HEK293 (cell line): Measurements from ENCODE around the gene UBE2C.

Source experiments
- GLI4 ChIP-seq: fragments of 450-650 bp; formaldehyde crosslinking; IDR thresholded peaks from 2 replicates; pipeline ENCODE4 v1.5.1; 2016; ENCODE audit warnings: missing biosample characterization, missing genetic modification characterization
- KLF8 ChIP-seq: fragments of 450-650 bp; formaldehyde crosslinking; IDR thresholded peaks from 2 replicates; pipeline ENCODE4 v1.5.1; 2016; ENCODE audit warnings: missing biosample characterization, missing genetic modification characterization
- WT1 ChIP-seq: fragments of 450-650 bp; formaldehyde crosslinking; IDR thresholded peaks from 2 replicates; pipeline ENCODE4 v1.5.1; 2016; ENCODE audit warnings: missing biosample characterization, missing genetic modification characterization
- YY1 ChIP-seq: fragments of 450-650 bp; formaldehyde crosslinking; IDR thresholded peaks from 2 replicates; pipeline ENCODE4 v1.5.1; 2018; ENCODE audit warnings: missing biosample characterization, missing genetic modification characterization
- ZNF132 ChIP-seq: fragments of 450-650 bp; formaldehyde crosslinking; IDR thresholded peaks from 2 replicates; pipeline ENCODE4 v1.5.1; 2017; ENCODE audit warnings: missing biosample characterization, missing genetic modification characterization, borderline replicate concordance
- ZNF140 ChIP-seq: fragments of 450-650 bp; formaldehyde crosslinking; IDR thresholded peaks from 2 replicates; pipeline ENCODE4 v1.5.1; 2016; ENCODE audit warnings: missing biosample characterization, missing genetic modification characterization
- ZNF24 ChIP-seq: fragments of 450-650 bp; formaldehyde crosslinking; IDR thresholded peaks from 2 replicates; pipeline ENCODE4 v1.5.1; 2016; ENCODE audit warnings: missing biosample characterization, missing genetic modification characterization
- ZNF274 ChIP-seq, 2 experiments: fragments of 200-500 bp in 1 of 2; fragments of 450-650 bp in 1 of 2; sonication (Bioruptor generic) in 1 of 2; formaldehyde crosslinking in 1 of 2; IDR thresholded peaks; 2 replicates each; pipeline versions ENCODE4 v1.5.1 to v1.6.1; 2014 to 2016; ENCODE audit warnings: borderline replicate concordance in 1 of 2, inconsistent platforms in 1 of 2, low read length in 1 of 2, missing biosample characterization in 1 of 2, missing genetic modification characterization in 1 of 2
- ZNF335 ChIP-seq: fragments of 450-650 bp; formaldehyde crosslinking; conservative IDR thresholded peaks from 2 replicates; pipeline ENCODE4 v1.5.1; 2016; ENCODE audit warnings: missing biosample characterization, missing genetic modification characterization
- ZNF473 ChIP-seq: fragments of 450-650 bp; formaldehyde crosslinking; IDR thresholded peaks from 2 replicates; pipeline ENCODE4 v1.5.1; 2017; ENCODE audit warnings: missing biosample characterization, missing genetic modification characterization
- ZNF48 ChIP-seq: fragments of 450-650 bp; formaldehyde crosslinking; IDR thresholded peaks from 2 replicates; pipeline ENCODE4 v1.5.1; 2016; ENCODE audit warnings: missing biosample characterization, missing genetic modification characterization
- ZNF510 ChIP-seq: fragments of 450-650 bp; formaldehyde crosslinking; IDR thresholded peaks from 2 replicates; pipeline ENCODE4 v1.5.1; 2018; ENCODE audit warnings: mild to moderate bottlenecking, missing genetic modification characterization, missing biosample characterization; ENCODE audit not compliant: insufficient replicate concordance
- ZNF571 ChIP-seq: fragments of 450-650 bp; formaldehyde crosslinking; IDR thresholded peaks from 2 replicates; pipeline ENCODE4 v1.5.0; 2017; ENCODE audit warnings: missing biosample characterization, missing genetic modification characterization
- ZNF658 ChIP-seq: fragments of 450-650 bp; formaldehyde crosslinking; IDR thresholded peaks from 2 replicates; pipeline ENCODE4; 2016; ENCODE audit warnings: missing biosample characterization, missing genetic modification characterization
- ZNF776 ChIP-seq: fragments of 450-650 bp; formaldehyde crosslinking; IDR thresholded peaks from 2 replicates; pipeline ENCODE4 v1.5.0; 2017; ENCODE audit warnings: missing biosample characterization, missing genetic modification characterization, borderline replicate concordance
- ZSCAN16 ChIP-seq: fragments of 450-650 bp; formaldehyde crosslinking; IDR thresholded peaks from 2 replicates; pipeline ENCODE4 v1.5.1; 2016; ENCODE audit warnings: missing biosample characterization, missing genetic modification characterization
- TF ChIP-seq, protein P1 (sequence below): fragments of 450-650 bp; formaldehyde crosslinking; conservative IDR thresholded peaks from 2 replicates; pipeline ENCODE4 v1.5.1; 2016; ENCODE audit warnings: low read depth, missing biosample characterization, missing genetic modification characterization
- TF ChIP-seq, protein P2 (sequence below): fragments of 450-650 bp; formaldehyde crosslinking; IDR thresholded peaks from 2 replicates; pipeline ENCODE4 v1.5.1; 2016; ENCODE audit warnings: missing biosample characterization, missing genetic modification characterization
- TF ChIP-seq, protein P3 (sequence below): fragments of 450-650 bp; formaldehyde crosslinking; IDR thresholded peaks from 2 replicates; pipeline ENCODE4 v1.5.1; 2016; ENCODE audit warnings: missing biosample characterization, missing genetic modification characterization
- TF ChIP-seq, protein P4 (sequence below): fragments of 450-650 bp; formaldehyde crosslinking; IDR thresholded peaks from 2 replicates; pipeline ENCODE4 v1.5.1; 2017; ENCODE audit warnings: missing biosample characterization, missing genetic modification characterization
- TF ChIP-seq, protein P5 (sequence below): fragments of 450-650 bp; formaldehyde crosslinking; IDR thresholded peaks from 2 replicates; pipeline ENCODE4 v1.5.1; 2016; ENCODE audit warnings: missing biosample characterization, missing genetic modification characterization
- TF ChIP-seq, protein P6 (sequence below): fragments of 450-650 bp; formaldehyde crosslinking; IDR thresholded peaks from 2 replicates; pipeline ENCODE4 v1.5.1; 2016; ENCODE audit warnings: missing biosample characterization, missing genetic modification characterization
- TF ChIP-seq, protein P7 (sequence below): fragments of 450-650 bp; formaldehyde crosslinking; IDR thresholded peaks from 2 replicates; pipeline ENCODE4 v1.5.1; 2017; ENCODE audit warnings: missing biosample characterization, missing genetic modification characterization

The UBE2C gene

DNA sequence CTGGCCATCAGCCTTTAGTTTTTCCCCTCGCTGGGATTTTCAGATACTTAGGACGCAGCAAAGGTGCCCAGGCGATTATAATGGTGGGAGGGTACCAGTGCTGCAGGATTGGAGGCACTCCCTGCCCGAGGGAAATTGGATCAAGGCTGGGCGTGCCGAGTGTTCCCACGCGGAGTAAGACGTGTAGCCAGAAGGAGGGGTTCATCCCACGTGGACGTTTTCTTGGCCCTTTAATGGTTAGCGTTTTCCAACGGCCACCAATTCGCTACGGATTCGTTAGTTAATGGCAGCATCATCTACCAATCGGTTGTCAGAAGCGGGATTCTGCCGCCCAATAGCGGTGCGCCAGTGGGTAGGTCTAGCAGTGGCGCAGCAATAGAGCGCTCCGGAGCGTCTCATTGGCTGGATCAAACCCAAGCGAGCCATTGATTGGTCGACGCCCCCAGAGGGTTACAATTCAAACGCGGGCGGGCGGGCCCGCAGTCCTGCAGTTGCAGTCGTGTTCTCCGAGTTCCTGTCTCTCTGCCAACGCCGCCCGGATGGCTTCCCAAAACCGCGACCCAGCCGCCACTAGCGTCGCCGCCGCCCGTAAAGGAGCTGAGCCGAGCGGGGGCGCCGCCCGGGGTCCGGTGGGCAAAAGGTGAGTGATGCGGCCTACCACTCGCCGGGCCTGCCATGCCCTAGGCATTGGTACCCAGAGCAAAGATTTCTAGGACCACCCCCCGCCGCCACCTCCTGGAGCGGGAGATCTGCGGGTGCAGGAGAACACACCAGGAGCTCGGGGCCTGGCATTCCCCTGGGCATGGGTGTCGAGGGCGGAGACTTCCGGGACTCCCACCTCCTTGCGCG lies at the start of gene UBE2C (continued):
- TF ChIP-seq, protein P1, sequence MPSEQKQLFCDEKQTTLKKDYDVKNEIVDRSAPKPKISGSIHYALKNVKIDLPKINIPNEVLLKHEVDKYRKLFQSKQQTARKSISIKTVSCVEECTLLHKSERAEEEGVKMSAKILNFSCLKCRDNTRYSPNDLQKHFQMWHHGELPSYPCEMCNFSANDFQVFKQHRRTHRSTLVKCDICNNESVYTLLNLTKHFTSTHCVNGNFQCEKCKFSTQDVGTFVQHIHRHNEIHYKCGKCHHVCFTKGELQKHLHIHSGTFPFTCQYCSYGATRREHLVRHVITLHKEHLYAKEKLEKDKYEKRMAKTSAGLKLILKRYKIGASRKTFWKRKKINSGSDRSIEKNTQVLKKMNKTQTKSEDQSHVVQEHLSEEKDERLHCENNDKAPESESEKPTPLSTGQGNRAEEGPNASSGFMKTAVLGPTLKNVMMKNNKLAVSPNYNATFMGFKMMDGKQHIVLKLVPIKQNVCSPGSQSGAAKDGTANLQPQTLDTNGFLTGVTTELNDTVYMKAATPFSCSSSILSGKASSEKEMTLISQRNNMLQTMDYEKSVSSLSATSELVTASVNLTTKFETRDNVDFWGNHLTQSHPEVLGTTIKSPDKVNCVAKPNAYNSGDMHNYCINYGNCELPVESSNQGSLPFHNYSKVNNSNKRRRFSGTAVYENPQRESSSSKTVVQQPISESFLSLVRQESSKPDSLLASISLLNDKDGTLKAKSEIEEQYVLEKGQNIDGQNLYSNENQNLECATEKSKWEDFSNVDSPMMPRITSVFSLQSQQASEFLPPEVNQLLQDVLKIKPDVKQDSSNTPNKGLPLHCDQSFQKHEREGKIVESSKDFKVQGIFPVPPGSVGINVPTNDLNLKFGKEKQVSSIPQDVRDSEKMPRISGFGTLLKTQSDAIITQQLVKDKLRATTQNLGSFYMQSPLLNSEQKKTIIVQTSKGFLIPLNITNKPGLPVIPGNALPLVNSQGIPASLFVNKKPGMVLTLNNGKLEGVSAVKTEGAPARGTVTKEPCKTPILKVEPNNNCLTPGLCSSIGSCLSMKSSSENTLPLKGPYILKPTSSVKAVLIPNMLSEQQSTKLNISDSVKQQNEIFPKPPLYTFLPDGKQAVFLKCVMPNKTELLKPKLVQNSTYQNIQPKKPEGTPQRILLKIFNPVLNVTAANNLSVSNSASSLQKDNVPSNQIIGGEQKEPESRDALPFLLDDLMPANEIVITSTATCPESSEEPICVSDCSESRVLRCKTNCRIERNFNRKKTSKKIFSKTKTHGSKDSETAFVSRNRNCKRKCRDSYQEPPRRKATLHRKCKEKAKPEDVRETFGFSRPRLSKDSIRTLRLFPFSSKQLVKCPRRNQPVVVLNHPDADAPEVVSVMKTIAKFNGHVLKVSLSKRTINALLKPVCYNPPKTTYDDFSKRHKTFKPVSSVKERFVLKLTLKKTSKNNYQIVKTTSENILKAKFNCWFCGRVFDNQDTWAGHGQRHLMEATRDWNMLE (tag by site-specific recombination): 0 out of 2 replicates have a peak, but pooled peaks have one; percentile 23
- TF ChIP-seq ZNF24 (tag by site-specific recombination) (no peak), ZNF335 (tag by site-specific recombination) (peak; percentile 75), ZNF132 (no peak), GLI4 (tag by site-specific recombination) (no peak), YY1 (tag by site-specific recombination) (0 out of 2 replicates have a peak, but pooled peaks have one; percentile 14), ZNF140 (tag by site-specific recombination) (no peak), ZSCAN16 (tag by site-specific recombination) (no peak), ZNF48 (no peak), WT1 (tag by site-specific recombination) (no peak), KLF8 (tag by site-specific recombination) (peak; percentile 35; the same call in 1 of the 2 replicates), ZNF776 (no peak), ZNF571 (no peak), ZNF658 (no peak), ZNF473 (tag by site-specific recombination) (no peak), ZNF274 (IDR thresholded peaks at IDR 0.05; ENCODE audit: low read length) (no peak), ZNF274 (tag by site-specific recombination; IDR thresholded peaks at IDR 0.05; ENCODE audit: borderline replicate concordance) (no peak), ZNF510 (tag by site-specific recombination) (no peak)
- TF ChIP-seq, protein P2, sequence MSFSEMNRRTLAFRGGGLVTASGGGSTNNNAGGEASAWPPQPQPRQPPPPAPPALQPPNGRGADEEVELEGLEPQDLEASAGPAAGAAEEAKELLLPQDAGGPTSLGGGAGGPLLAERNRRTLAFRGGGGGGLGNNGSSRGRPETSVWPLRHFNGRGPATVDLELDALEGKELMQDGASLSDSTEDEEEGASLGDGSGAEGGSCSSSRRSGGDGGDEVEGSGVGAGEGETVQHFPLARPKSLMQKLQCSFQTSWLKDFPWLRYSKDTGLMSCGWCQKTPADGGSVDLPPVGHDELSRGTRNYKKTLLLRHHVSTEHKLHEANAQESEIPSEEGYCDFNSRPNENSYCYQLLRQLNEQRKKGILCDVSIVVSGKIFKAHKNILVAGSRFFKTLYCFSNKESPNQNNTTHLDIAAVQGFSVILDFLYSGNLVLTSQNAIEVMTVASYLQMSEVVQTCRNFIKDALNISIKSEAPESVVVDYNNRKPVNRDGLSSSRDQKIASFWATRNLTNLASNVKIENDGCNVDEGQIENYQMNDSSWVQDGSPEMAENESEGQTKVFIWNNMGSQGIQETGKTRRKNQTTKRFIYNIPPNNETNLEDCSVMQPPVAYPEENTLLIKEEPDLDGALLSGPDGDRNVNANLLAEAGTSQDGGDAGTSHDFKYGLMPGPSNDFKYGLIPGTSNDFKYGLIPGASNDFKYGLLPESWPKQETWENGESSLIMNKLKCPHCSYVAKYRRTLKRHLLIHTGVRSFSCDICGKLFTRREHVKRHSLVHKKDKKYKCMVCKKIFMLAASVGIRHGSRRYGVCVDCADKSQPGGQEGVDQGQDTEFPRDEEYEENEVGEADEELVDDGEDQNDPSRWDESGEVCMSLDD: no peak
- TF ChIP-seq, protein P3, sequence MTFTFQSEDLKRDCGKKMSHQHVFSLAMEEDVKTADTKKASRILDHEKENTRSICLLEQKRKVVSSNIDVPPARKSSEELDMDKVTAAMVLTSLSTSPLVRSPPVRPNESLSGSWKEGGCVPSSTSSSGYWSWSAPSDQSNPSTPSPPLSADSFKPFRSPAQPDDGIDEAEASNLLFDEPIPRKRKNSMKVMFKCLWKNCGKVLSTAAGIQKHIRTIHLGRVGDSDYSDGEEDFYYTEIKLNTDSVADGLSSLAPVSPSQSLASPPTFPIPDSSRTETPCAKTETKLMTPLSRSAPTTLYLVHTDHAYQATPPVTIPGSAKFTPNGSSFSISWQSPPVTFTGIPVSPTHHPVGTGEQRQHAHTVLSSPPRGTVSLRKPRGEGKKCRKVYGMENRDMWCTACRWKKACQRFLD (tag by site-specific recombination): no peak
- TF ChIP-seq, protein P4, sequence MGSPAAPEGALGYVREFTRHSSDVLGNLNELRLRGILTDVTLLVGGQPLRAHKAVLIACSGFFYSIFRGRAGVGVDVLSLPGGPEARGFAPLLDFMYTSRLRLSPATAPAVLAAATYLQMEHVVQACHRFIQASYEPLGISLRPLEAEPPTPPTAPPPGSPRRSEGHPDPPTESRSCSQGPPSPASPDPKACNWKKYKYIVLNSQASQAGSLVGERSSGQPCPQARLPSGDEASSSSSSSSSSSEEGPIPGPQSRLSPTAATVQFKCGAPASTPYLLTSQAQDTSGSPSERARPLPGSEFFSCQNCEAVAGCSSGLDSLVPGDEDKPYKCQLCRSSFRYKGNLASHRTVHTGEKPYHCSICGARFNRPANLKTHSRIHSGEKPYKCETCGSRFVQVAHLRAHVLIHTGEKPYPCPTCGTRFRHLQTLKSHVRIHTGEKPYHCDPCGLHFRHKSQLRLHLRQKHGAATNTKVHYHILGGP (tag by site-specific recombination): no peak
- TF ChIP-seq, protein P5, sequence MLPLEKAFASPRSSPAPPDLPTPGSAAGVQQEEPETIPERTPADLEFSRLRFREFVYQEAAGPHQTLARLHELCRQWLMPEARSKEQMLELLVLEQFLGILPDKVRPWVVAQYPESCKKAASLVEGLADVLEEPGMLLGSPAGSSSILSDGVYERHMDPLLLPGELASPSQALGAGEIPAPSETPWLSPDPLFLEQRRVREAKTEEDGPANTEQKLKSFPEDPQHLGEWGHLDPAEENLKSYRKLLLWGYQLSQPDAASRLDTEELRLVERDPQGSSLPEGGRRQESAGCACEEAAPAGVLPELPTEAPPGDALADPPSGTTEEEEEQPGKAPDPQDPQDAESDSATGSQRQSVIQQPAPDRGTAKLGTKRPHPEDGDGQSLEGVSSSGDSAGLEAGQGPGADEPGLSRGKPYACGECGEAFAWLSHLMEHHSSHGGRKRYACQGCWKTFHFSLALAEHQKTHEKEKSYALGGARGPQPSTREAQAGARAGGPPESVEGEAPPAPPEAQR (tag by site-specific recombination): no peak
- TF ChIP-seq, protein P6, sequence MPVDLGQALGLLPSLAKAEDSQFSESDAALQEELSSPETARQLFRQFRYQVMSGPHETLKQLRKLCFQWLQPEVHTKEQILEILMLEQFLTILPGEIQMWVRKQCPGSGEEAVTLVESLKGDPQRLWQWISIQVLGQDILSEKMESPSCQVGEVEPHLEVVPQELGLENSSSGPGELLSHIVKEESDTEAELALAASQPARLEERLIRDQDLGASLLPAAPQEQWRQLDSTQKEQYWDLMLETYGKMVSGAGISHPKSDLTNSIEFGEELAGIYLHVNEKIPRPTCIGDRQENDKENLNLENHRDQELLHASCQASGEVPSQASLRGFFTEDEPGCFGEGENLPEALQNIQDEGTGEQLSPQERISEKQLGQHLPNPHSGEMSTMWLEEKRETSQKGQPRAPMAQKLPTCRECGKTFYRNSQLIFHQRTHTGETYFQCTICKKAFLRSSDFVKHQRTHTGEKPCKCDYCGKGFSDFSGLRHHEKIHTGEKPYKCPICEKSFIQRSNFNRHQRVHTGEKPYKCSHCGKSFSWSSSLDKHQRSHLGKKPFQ (tag by site-specific recombination): no peak
- TF ChIP-seq, protein P7, sequence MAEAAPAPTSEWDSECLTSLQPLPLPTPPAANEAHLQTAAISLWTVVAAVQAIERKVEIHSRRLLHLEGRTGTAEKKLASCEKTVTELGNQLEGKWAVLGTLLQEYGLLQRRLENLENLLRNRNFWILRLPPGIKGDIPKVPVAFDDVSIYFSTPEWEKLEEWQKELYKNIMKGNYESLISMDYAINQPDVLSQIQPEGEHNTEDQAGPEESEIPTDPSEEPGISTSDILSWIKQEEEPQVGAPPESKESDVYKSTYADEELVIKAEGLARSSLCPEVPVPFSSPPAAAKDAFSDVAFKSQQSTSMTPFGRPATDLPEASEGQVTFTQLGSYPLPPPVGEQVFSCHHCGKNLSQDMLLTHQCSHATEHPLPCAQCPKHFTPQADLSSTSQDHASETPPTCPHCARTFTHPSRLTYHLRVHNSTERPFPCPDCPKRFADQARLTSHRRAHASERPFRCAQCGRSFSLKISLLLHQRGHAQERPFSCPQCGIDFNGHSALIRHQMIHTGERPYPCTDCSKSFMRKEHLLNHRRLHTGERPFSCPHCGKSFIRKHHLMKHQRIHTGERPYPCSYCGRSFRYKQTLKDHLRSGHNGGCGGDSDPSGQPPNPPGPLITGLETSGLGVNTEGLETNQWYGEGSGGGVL (tag by site-specific recombination): no peak
